HCT116 (cell line): ENCODE results near the gene NSMCE1. TPM values are rescaled to one million over a fixed set of nuclear protein-coding genes. Genes with fewer than 3 reads are reported as not detected.

Experiments
- ATAC-seq: fragments of 200-7000 bp; cut with Tn5 transposase; 2 replicates; pipeline ENCODE4 v1.9.1; 2020; ENCODE audit warnings: mild to moderate bottlenecking, moderate library complexity
- BruUV-seq: library from RNA; stranded (reverse); fragments of 400-500 nt; replicated peaks from 2 replicates; lab custom pipeline; 2021; lab: Mats Ljungman, UMichigan
- CTCF ChIA-PET: fragments of 300-600 bp; sonication (Branson Sonifier 250); formaldehyde crosslinking; loops from one replicate; lab custom pipeline; 2021; ENCODE audit warnings: antibody characterized with exemption; lab: Charles Lee
- POLR2A ChIA-PET: fragments of 300-600, 350-600 bp; sonication (Branson Sonifier 250); formaldehyde crosslinking; loops from one replicate; lab custom pipeline; 2021; ENCODE audit warnings: antibody characterized with exemption; lab: Charles Lee
- RAD21 ChIA-PET, 2 experiments: fragments of 300-600 bp; sonication (Branson Sonifier 250); formaldehyde crosslinking; loops; one replicate each; lab custom pipeline; 2023; ENCODE audit warnings: low total read pairs in 2 of 2; ENCODE audit not compliant: uncharacterized antibody in 2 of 2, unreplicated experiment in 2 of 2, low non-redundant PET in 1 of 2; lab: Charles Lee
- DNase-seq: peaks from one replicate; pipeline ENCODE4 v3.0.0-alpha.2; 2010; ENCODE audit warnings: low read depth, low spot score
- H2AFZ ChIP-seq: fragments of 200-600 bp; shearing (Covaris generic), sonication (generic); 2 replicates; pipeline ENCODE4 v1.6.1; 2017; ENCODE audit warnings: low read depth, mixed run types, mixed read lengths, antibody characterized with exemption, low read length; ENCODE audit not compliant: poor library complexity, severe bottlenecking
- H3K27ac ChIP-seq: 2 replicates; pipeline ENCODE4 v1.5.1; 2012; ENCODE audit warnings: low read depth, low read length
- H3K27me3 ChIP-seq: fragments of 200-600 bp; sonication (generic); 2 replicates; pipeline ENCODE4 v1.6.1; 2016; ENCODE audit warnings: mixed run types, low read length, mixed read lengths; ENCODE audit not compliant: insufficient read depth
- H3K36me3 ChIP-seq, 2 experiments: fragments of 200-500 bp in 1 of 2; fragments of 200-600 bp in 1 of 2; sonication (Bioruptor generic) in 1 of 2; sonication (generic) in 1 of 2; 2 replicates each; pipeline versions ENCODE4 v1.5.1 to v1.6.1; 2014 to 2016; ENCODE audit warnings: low read length in 2 of 2, inconsistent platforms in 1 of 2, mixed read lengths in 1 of 2, mixed run types in 1 of 2; ENCODE audit not compliant: insufficient read depth in 2 of 2, control insufficient read depth in 1 of 2
- H3K4me1 ChIP-seq, 2 experiments: fragments of 200-600 bp in 1 of 2; sonication (generic) in 1 of 2; 2 replicates each; pipeline versions ENCODE4 v1.5.1 to v1.6.1; 2012 to 2017; ENCODE audit warnings: low read length in 2 of 2, inconsistent platforms in 1 of 2, mild to moderate bottlenecking in 1 of 2, mixed read lengths in 1 of 2, mixed run types in 1 of 2, moderate library complexity in 1 of 2; ENCODE audit not compliant: insufficient read depth in 2 of 2, control insufficient read depth in 1 of 2
- H3K4me2 ChIP-seq: fragments of 200-600 bp; sonication (generic); 2 replicates; pipeline ENCODE4 v1.6.1; 2017; ENCODE audit warnings: mixed run types, low read length, mixed read lengths
- H3K4me3 ChIP-seq, 2 experiments: fragments of 200-600 bp in 1 of 2; sonication (generic) in 1 of 2; replicated peaks in 1 of 2; 2 replicates each; pipeline ENCODE4 v1.5.1; 2011 to 2016; ENCODE audit warnings: low read length in 2 of 2, control low read depth in 1 of 2, low read depth in 1 of 2, mild to moderate bottlenecking in 1 of 2, mixed read lengths in 1 of 2, mixed run types in 1 of 2
- H3K79me2 ChIP-seq: fragments of 200-600 bp; sonication (generic); 2 replicates; pipeline ENCODE4 v1.6.1; 2017; ENCODE audit warnings: mild to moderate bottlenecking, mixed run types, low read length, moderate library complexity, mixed read lengths; ENCODE audit not compliant: insufficient read depth
- H3K9ac ChIP-seq: fragments of 200-600 bp; sonication (generic); 2 replicates; pipeline ENCODE4 v1.6.1; 2016; ENCODE audit warnings: low read length, mixed read lengths
- H3K9me2 ChIP-seq: fragments of 200-600 bp; sonication (generic), shearing (Covaris generic); 2 replicates; pipeline ENCODE4 v1.6.1; 2017; ENCODE audit warnings: mixed run types, mild to moderate bottlenecking, moderate library complexity; ENCODE audit not compliant: insufficient read depth
- H3K9me3 ChIP-seq, 2 experiments: fragments of 200-500 bp in 1 of 2; fragments of 200-600 bp in 1 of 2; sonication (Bioruptor generic) in 1 of 2; sonication (generic) in 1 of 2; 2 replicates each; pipeline ENCODE4 v1.6.1; 2014 to 2017; ENCODE audit warnings: low read length in 2 of 2, mixed read lengths in 2 of 2, inconsistent platforms in 1 of 2, low read depth in 1 of 2, mild to moderate bottlenecking in 1 of 2, mixed run types in 1 of 2, moderate library complexity in 1 of 2; ENCODE audit not compliant: control insufficient read depth in 1 of 2, insufficient read depth in 1 of 2
- H4K20me1 ChIP-seq: fragments of 200-600 bp; sonication (generic), shearing (Covaris generic); 2 replicates; pipeline ENCODE4 v1.6.1; 2017; ENCODE audit warnings: mixed run types, mild to moderate bottlenecking, moderate library complexity; ENCODE audit not compliant: insufficient read depth
- RAD21 ChIP-seq: IDR thresholded peaks from 2 replicates; pipeline ENCODE4 v1.6.1; 2012; ENCODE audit warnings: low read depth, mild to moderate bottlenecking
- SP1 ChIP-seq: IDR thresholded peaks from 2 replicates; pipeline ENCODE4 v1.6.1; 2012; ENCODE audit warnings: low read depth
- intact Hi-C: fragments of 100-400 bp; cut with micrococcal nuclease; formaldehyde crosslinking; loops from 2 replicates; pipeline ENCODE4 v1.10.0; 2022
- total RNA-seq: library from RNA; stranded (reverse); gene quantifications from one replicate; pipeline ENCODE4 v1.2.1, GENCODE V29; 2021; ENCODE audit not compliant: unreplicated experiment
- TF ChIP-seq, protein P1 (sequence below), 3 experiments: fragments of 200-600 bp in 1 of 3; sonication (generic) in 1 of 3; IDR thresholded peaks in 2 of 3; conservative IDR thresholded peaks in 1 of 3; 2 replicates each; pipeline ENCODE4 v1.5.1; 2012 to 2017; ENCODE audit warnings: low read depth in 2 of 3, low read length in 2 of 3, antibody characterized with exemption in 1 of 3, borderline replicate concordance in 1 of 3, control low read depth in 1 of 3, mild to moderate bottlenecking in 1 of 3, mixed read lengths in 1 of 3, mixed run types in 1 of 3, moderate library complexity in 1 of 3; ENCODE audit not compliant: insufficient read depth in 1 of 3

The NSMCE1 gene
- total RNA-seq, 1 experiment from 2014 or later, result 85.6 TPM

DNA sequence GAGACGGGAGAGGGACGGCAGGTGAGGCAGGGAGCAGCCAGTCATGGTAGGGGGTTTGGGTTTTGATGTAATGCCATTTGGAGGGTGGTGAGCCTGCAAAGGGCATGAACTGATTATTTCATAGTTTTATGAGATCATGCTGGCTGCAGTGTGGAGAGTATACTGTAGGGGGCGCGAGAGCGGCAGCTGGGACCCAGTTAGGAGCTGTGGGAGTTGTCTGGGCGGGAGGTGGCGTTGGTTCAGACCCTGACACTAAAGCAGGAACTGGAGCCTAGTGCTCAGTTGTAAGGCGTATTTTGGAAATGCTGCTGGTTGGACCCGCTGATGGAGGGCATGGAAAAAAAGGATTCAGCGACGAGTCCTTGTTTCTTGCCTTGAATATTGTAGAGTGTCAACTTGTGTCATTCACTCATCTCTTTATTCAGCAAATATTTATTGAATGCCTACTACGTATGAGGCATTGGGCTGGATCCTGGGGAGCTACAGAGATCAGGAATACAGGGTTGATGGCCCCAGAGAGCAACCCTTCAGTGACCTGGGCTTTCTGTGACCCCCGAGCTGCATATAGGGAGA is 89.0 kb downstream of the NSMCE1 start:
- no peaks in the 10 kb centered on the region for H3K36me3 ChIP-seq
- H3K9me3 ChIP-seq, result no peaks in the 10 kb centered on the region
- BruUV-seq, result no TSS peak
- ChIA-PET POLR2A (interaction anchor here (0.9 to 1.0 kb wide), 2 partner anchors 14 to 24 kb away, joined by 3 to 5 read pairs; partner anchors contain the start of gene KDM8), RAD21 (interaction anchor here (1.0 to 1.5 kb wide), 4 partner anchors 56 to 195 kb away, joined by 3 to 12 read pairs (median 8); no protein-coding TSS in a partner anchor), CTCF (interaction anchor here (0.6 to 6.5 kb wide), 16 partner anchors 8 to 267 kb away, joined by 3 to 69 read pairs (median 4); partner anchors contain the start of genes KDM8 and NSMCE1)
- peak overlapping the region; percentile 56 for H3K4me2 ChIP-seq
- peak overlapping the region; percentile 98 for H2AFZ ChIP-seq
- H3K4me3 ChIP-seq, result no peak overlapping the region
- H3K9me2 ChIP-seq, result no peaks in the 10 kb centered on the region
- peaks cover 3 to 44% of the 10 kb centered on the region in 2 experiments; a peak in 2 of 4 replicates for H3K4me1 ChIP-seq
- ATAC-seq (peak; percentile 87), DNase-seq (peak; percentile 58)
- H3K27me3 ChIP-seq, result no peaks in the 10 kb centered on the region
- intact Hi-C loops, result loop anchor here (1.0 to 2.0 kb wide), 2 partner anchors 189 to 277 kb away; no protein-coding TSS in a partner anchor
- no peak overlapping the region for H3K9ac ChIP-seq
- TF ChIP-seq SP1, result no peak
- TF ChIP-seq, protein P1, sequence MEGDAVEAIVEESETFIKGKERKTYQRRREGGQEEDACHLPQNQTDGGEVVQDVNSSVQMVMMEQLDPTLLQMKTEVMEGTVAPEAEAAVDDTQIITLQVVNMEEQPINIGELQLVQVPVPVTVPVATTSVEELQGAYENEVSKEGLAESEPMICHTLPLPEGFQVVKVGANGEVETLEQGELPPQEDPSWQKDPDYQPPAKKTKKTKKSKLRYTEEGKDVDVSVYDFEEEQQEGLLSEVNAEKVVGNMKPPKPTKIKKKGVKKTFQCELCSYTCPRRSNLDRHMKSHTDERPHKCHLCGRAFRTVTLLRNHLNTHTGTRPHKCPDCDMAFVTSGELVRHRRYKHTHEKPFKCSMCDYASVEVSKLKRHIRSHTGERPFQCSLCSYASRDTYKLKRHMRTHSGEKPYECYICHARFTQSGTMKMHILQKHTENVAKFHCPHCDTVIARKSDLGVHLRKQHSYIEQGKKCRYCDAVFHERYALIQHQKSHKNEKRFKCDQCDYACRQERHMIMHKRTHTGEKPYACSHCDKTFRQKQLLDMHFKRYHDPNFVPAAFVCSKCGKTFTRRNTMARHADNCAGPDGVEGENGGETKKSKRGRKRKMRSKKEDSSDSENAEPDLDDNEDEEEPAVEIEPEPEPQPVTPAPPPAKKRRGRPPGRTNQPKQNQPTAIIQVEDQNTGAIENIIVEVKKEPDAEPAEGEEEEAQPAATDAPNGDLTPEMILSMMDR (IDR thresholded peaks at IDR 0.05 in 2 of 3, conservative IDR thresholded peaks at IDR 0.05 in 1 of 3; ENCODE audit: borderline replicate concordance in 1 of 3, insufficient read depth in 1 of 3, low read depth in 2 of 3, low read length in 2 of 3), result peak; percentile 95 to 97 (median 96)
- TF ChIP-seq RAD21, result peak; percentile 85
- no peaks in the 10 kb centered on the region for H3K79me2 ChIP-seq
- H4K20me1 ChIP-seq, result no peaks in the 10 kb centered on the region
- no peak overlapping the region for H3K27ac ChIP-seq
